HG03442 (cell line): ENCODE data around the gene AMER3.

Source experiments
- ATAC-seq: cut with Tn5 transposase; IDR thresholded peaks from one replicate; pipeline ENCODE4 v1.9.1; 2021; ENCODE audit warnings: mild to moderate bottlenecking, moderate library complexity; ENCODE audit not compliant: unreplicated experiment

The AMER3 gene

DNA sequence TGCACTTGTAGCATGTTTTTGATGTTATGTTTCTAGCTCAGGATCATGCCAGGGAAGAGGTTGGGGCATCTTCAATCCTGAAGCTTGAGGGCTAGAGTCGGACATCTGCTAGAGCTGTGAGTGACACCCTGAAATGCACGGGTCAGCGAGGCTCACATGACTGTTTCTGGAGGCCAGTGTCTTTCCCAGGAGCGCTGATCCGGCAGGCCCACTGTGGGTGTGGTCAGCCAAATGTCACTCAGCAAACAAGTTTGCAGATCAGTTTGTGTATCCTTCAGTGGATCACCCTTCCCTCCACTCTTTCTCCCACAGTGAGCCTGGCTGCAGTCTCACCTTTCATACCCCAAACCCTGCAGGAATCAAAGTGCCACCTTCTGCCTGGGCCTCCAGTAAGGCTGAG is 58.4 kb downstream of the AMER3 start:
- no peak for ATAC-seq

DNA sequence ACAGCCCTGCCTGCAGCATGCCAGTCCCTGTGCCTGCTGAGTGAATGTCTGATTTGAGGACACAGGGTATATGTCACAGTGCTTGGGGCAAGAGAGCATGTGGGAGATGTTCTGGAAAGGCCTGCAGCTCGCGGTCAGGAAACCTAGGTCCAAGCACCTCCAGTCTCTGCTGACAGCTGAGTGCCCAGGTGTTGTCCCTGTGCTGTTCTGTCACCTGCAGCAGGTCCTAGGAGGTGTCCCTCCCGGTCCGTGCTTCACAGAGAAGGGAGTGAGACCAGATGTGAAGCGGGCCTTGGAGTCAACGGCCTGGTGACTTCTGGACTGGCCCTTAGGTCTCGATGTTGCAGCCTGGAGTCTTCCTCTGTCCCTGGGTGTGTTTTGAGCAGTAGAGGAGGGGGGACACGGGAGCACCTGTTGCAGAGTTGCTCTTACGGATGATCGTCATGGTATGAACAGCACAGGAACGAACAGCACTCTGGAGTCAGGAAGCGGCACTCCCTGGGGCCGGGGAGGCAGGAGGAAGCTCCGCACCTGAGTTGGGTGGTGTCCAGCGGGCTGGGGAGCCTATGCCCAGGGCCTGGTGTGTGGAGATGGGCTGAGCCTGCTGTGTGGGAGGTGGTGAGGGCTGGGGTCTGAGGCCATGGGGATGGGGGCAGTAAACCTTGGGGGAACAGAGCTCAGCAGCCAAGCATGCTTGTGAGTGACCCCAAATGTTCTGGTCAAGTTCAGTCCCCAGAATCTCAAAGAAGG is 59.8 kb downstream of the AMER3 start:
- ATAC-seq = no peak
